HG03575 (cell line): ENCODE results near the gene ACOT6.
"Not testable (repeated sequence)": the region's sequence is repeated elsewhere in the genome, so short reads cannot be mapped to it uniquely, and the experiment has no call there.

Experiments used
- ATAC-seq: cut with Tn5 transposase; IDR thresholded peaks from one replicate; pipeline ENCODE4 v1.9.1; 2021; ENCODE audit not compliant: unreplicated experiment, insufficient number of reproducible peaks, low FRiP score; ENCODE audit errors: extremely low read depth

Gene ACOT6

DNA sequence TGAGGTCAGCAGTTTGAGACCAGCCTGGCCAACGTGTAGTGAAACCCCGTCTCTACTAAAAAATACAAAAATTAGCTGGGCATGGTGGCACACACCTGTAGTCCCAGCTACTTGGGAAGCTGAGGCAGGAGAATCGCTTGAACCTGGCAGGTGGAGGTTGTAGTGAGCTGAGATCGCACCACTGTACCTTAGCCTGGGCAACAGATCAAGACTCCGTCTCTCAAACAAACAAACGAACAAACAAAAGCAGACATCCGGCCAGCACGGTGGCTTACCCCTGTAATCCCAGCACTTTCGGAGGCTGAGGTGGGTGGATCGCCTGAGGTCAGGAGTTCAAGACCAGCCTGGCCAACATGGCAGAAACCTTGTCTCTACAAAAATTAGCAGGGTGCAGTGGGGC lies 24.0 kb downstream of the ACOT6 start:
- not testable (repeated sequence) for ATAC-seq

DNA sequence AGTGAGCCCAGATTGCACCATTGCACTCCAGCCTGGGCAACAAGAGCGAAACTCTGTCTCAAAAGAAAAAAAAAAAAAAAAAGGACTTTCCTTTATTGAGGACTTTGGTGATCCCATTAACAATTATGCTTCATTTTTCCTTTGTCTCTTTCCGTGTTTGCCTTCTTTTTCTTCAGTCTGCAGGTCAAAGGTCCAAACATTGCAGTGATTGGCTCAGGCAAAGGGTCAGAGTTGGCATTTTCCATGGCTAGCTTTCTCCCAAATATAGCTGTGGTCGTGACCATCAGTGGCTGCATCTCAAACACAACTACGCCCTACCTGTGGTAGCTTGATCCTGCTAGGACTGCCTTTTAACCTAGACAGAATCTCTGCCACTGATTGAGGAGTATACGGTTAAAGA lies 25.5 kb downstream of the ACOT6 start:
- ATAC-seq: no peak

- ATAC-seq: no peak
These were observed 28.6 kb downstream of the ACOT6 start for GRCh38 chr14:73640796-73641365.

GRCh38 chr14:73644531-73645247 lies 32.4 kb downstream of the ACOT6 start, which contains the start of gene DNAL1:
DNAL1 (plus strand) TSS chr14:73644986; CDS start chr14:73645040, 54 bp downstream.
- ATAC-seq: peak; percentile 85

- ATAC-seq: no peak
These were observed 32.9 kb downstream of the ACOT6 start for GRCh38 chr14:73645248-73645610.

GRCh38 chr14:73651005-73651404 lies 38.7 kb downstream of the ACOT6 start:
- no peak for ATAC-seq

DNA sequence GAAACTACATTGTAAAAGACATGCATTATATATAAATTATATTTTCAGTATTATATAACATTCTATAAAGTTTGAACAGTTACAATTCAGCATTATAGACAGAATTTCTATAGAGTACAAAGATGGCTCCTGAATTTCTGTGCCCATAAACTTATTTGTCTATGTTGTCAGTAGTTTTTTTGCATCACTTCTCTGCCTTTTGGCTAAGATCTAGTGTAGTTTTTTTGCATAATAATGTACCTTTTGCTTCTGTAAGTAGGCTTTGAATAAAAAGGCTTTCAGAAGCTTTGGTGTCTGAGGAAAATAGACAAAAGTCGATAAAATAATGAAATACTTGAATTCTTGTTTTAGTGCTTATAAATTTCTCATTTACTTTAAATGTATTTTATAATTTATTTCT lies 43.5 kb downstream of the ACOT6 start:
- ATAC-seq: no peak

GRCh38 chr14:73659202-73659601 lies 46.9 kb downstream of the ACOT6 start:
- ATAC-seq: not testable (repeated sequence)

- ATAC-seq: no peak
These were observed 48.2 kb downstream of the ACOT6 start for GRCh38 chr14:73660511-73660910.

- ATAC-seq: no peak
These were observed 49.6 kb downstream of the ACOT6 start for GRCh38 chr14:73661872-73662271.

DNA sequence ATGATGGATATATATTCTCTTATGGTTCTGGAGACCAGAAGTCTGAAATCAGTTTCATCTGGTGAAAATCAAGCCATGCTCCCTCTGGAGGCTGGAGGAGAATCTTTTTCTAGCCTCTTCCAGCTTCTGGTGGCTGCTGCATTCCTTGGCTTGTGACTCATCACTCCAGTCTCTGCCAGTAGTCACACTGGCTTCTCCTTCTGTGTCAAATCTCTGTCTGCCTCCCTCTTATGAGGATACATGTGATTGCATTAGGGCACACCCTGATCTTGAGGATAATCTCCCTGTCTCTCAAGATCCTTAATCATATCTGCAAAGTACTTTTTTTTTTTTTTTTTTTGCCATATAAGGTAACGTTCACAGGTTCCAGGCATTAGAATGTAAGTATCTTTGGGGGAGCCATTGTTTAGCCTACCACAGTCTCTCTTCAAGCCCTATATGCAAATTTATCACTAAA lies 50.2 kb downstream of the ACOT6 start:
- no peak for ATAC-seq

- ATAC-seq: no peak
These were observed 51.4 kb downstream of the ACOT6 start for GRCh38 chr14:73663548-73664212.

DNA sequence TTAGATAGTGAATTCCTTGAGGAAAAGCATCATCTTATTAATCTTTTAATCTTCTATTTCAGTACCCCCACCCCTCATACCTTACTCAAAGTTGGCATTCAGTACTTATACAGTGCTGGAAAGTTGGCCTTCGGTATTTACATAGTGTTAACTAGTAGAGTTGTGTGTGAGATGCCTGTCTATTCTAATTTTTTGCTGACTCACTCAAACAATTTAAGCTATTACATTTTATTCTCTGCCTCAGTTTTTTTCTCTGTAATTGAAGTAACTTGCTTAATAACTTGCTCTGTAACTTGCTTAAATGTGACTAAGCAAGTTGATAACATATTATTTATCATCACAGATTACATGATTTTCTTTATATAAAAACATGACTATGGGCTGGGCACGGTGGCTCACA lies 52.8 kb downstream of the ACOT6 start:
- no peak for ATAC-seq

- no peak for ATAC-seq
These were observed 54.3 kb downstream of the ACOT6 start for GRCh38 chr14:73666583-73666982.

GRCh38 chr14:73667854-73668253 lies 55.5 kb downstream of the ACOT6 start:
- ATAC-seq: no peak
